ENCODE data around the gene SLC22A1.
A peak's percentile ranks its signal among the peaks of the same experiment; 100 is the strongest.
"Not testable (repeated sequence)": the region's sequence is repeated elsewhere in the genome, so short reads cannot be mapped to it uniquely, and the experiment has no call there.

The SLC22A1 gene

GRCh38 chr6:160121558-160121957 is at the start of gene SLC22A1:
TSS of gene SLC22A1 (plus strand) at chr6:160121815. CDS start at chr6:160121936, 121 bp downstream.
- no peak within 1 kb of the TSS for H3K4me3 ChIP-seq
- H3K27ac ChIP-seq, result no peak within 1 kb of the TSS

GRCh38 chr6:160073272-160073671 is 48.3 kb upstream of the SLC22A1 start:
- no peak overlapping the region for H3K4me3 ChIP-seq

GRCh38 chr6:160076009-160076408 is 45.6 kb upstream of the SLC22A1 start:
- Histone ChIP-seq H3K4me3 (no peak overlapping the region), H3K27ac (no peak overlapping the region)

More at GRCh38 chr6:160073272-160073671, 48.3 kb upstream of the SLC22A1 start:
- H3K27ac ChIP-seq, result no peak overlapping the region

- no peak overlapping the region for H3K27ac ChIP-seq
- H3K4me3 ChIP-seq, result no peak overlapping the region
Observed at GRCh38 chr6:160077024-160077423, 44.6 kb upstream of the SLC22A1 start.

- H3K27ac ChIP-seq, result no peak overlapping the region
- H3K4me3 ChIP-seq, result no peak overlapping the region
Observed at GRCh38 chr6:160077526-160077925, 44.1 kb upstream of the SLC22A1 start.

- Histone ChIP-seq H3K4me3 (no peak overlapping the region), H3K27ac (no peak overlapping the region)
Observed at GRCh38 chr6:160078883-160079685, 42.5 kb upstream of the SLC22A1 start.

GRCh38 chr6:160079686-160080043 is 42.0 kb upstream of the SLC22A1 start:
- no peak overlapping the region for H3K27ac ChIP-seq
- H3K4me3 ChIP-seq, result no peak overlapping the region

GRCh38 chr6:160080097-160080496 is 41.5 kb upstream of the SLC22A1 start:
- Histone ChIP-seq H3K4me3 (no peak overlapping the region), H3K27ac (no peak overlapping the region)

GRCh38 chr6:160081398-160081797 is 40.2 kb upstream of the SLC22A1 start:
- H3K4me3 ChIP-seq, result no peak overlapping the region
- no peak overlapping the region for H3K27ac ChIP-seq

- no peak overlapping the region for H3K4me3 ChIP-seq
- H3K27ac ChIP-seq, result no peak overlapping the region
Observed at GRCh38 chr6:160082627-160083026, 39.0 kb upstream of the SLC22A1 start.

GRCh38 chr6:160084198-160084776 is 37.3 kb upstream of the SLC22A1 start:
- no peak overlapping the region for H3K4me3 ChIP-seq
- H3K27ac ChIP-seq, result peak overlapping the region in 1 of 21 experiments; percentile 7

- H3K27ac ChIP-seq, result no peak overlapping the region
- no peak overlapping the region for H3K4me3 ChIP-seq
Observed at GRCh38 chr6:160085226-160085625, 36.4 kb upstream of the SLC22A1 start.

- H3K4me3 ChIP-seq, result no peak overlapping the region
- no peak overlapping the region for H3K27ac ChIP-seq
Observed at GRCh38 chr6:160085713-160086505, 35.7 kb upstream of the SLC22A1 start.

GRCh38 chr6:160086754-160087153 is 34.9 kb upstream of the SLC22A1 start:
- no peak overlapping the region for H3K27ac ChIP-seq
- H3K4me3 ChIP-seq, result no peak overlapping the region

GRCh38 chr6:160088069-160088783 is 33.4 kb upstream of the SLC22A1 start:
- Histone ChIP-seq H3K27ac (peak overlapping the region in 6 of 21 experiments; percentile 7 to 66 (median 10)), H3K4me3 (no peak overlapping the region)

GRCh38 chr6:160088784-160089533 is 32.7 kb upstream of the SLC22A1 start:
- Histone ChIP-seq H3K4me3 (no peak overlapping the region), H3K27ac (peak overlapping the region in 12 of 21 experiments; percentile 1 to 66 (median 38))

- Histone ChIP-seq H3K4me3 (no peak overlapping the region), H3K27ac (peak overlapping the region in 12 of 21 experiments; percentile 1 to 66 (median 32))
Observed at GRCh38 chr6:160089534-160089897, 32.1 kb upstream of the SLC22A1 start.

GRCh38 chr6:160090442-160091239 is 31.0 kb upstream of the SLC22A1 start:
- not testable (repeated sequence) for H3K27ac ChIP-seq, H3K4me3 ChIP-seq
